B cell (primary cell): ENCODE results near the gene SLC29A3.

Experiments used
- EZH2 ChIP-seq: IDR thresholded peaks from 2 replicates; pipeline ENCODE4 v1.6.1; 2012; ENCODE audit warnings: borderline replicate concordance, low read depth, mild to moderate bottlenecking, moderate library complexity, low read length; ENCODE audit not compliant: insufficient read depth, poor library complexity, severe bottlenecking
- TF ChIP-seq, protein P1 (sequence below): fragments of 200-600 bp; IDR thresholded peaks from one replicate; pipeline ENCODE4 v1.8.0; 2022; ENCODE audit warnings: antibody characterized with exemption, mild to moderate bottlenecking

GRCh38 chr10:71379118-71379766, 60.2 kb downstream of the SLC29A3 start:
- TF ChIP-seq, protein P1, sequence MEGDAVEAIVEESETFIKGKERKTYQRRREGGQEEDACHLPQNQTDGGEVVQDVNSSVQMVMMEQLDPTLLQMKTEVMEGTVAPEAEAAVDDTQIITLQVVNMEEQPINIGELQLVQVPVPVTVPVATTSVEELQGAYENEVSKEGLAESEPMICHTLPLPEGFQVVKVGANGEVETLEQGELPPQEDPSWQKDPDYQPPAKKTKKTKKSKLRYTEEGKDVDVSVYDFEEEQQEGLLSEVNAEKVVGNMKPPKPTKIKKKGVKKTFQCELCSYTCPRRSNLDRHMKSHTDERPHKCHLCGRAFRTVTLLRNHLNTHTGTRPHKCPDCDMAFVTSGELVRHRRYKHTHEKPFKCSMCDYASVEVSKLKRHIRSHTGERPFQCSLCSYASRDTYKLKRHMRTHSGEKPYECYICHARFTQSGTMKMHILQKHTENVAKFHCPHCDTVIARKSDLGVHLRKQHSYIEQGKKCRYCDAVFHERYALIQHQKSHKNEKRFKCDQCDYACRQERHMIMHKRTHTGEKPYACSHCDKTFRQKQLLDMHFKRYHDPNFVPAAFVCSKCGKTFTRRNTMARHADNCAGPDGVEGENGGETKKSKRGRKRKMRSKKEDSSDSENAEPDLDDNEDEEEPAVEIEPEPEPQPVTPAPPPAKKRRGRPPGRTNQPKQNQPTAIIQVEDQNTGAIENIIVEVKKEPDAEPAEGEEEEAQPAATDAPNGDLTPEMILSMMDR: no peak
- no peak for TF ChIP-seq EZH2
